Stimulated activated CD8-positive, alpha-beta memory T cell treated with anti-CD3 and anti-CD28 coated beads, Interleukin-4, amount 100 ng/mL, for 48 hours (primary cell): ENCODE results near the gene TTI1.
"Not testable (repeated sequence)": the region's sequence is repeated elsewhere in the genome, so short reads cannot be mapped to it uniquely, and the experiment has no call there.

Source experiments
- DNase-seq: peaks from one replicate; pipeline ENCODE4 v3.0.0-alpha.2; 2020

Gene TTI1

GRCh38 chr20:38054647-38055046, 21.4 kb upstream of the TTI1 start:
- no peak for DNase-seq

- DNase-seq: no peak
Measured at GRCh38 chr20:38052870-38053269, 19.6 kb upstream of the TTI1 start.

GRCh38 chr20:38050686-38051085, 17.4 kb upstream of the TTI1 start:
- DNase-seq: no peak

GRCh38 chr20:38049800-38050199, 16.5 kb upstream of the TTI1 start:
- DNase-seq: no peak

GRCh38 chr20:38046572-38046971, 13.3 kb upstream of the TTI1 start:
- DNase-seq: no peak

DNA sequence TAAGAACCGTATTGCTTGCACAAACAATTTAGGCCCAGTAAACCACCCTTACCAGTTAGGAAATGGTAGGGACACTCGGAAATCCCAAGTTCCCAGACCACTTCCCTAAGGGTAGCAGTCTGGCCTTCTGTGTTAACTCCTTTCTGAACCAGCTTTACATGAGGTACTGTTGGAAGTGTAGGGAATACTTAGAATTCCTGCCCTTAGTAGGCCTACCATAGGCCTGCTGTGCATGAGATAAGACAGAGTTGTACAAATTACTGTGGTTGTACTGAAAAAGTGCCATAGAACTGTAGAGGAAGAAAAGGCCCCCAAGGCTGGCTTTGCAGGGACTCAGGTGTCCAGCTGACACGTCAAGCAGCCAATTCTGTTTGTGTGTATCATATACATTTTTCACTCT, 11.4 kb upstream of the TTI1 start:
- DNase-seq: no peak

- DNase-seq: peak; percentile 35
Measured at GRCh38 chr20:38043512-38044300, 10.4 kb upstream of the TTI1 start.

DNA sequence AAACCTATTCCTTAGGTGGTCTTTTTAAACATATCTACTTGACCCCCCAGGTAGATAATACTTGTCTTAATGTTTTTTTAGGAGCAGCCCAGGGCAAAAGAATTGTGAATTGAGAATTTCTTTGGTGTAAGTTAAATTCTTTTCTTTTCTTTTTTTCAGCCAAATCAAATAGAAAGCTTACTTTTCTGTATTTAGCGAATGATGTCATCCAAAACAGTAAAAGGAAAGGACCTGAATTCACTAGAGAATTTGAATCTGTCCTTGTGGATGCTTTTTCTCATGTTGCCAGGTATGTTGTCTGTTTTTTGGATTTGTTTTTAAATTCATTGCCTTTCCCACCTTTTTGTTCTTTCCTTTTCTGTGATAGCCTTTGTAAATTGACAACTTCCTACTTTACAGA, 7.0 kb upstream of the TTI1 start:
- DNase-seq: no peak

GRCh38 chr20:38036366-38036765, 3.1 kb upstream of the TTI1 start:
- DNase-seq: no peak

- DNase-seq: no peak
Measured at GRCh38 chr20:38034961-38035360, 1.7 kb upstream of the TTI1 start.

GRCh38 chr20:38034108-38034649, 923 bp upstream of the TTI1 start:
- DNase-seq: no peak

GRCh38 chr20:38032585-38033329, 499 bp downstream of the TTI1 start:
- peak; percentile 31 for DNase-seq

- no peak for DNase-seq
Measured at GRCh38 chr20:38031957-38032356, 1.3 kb downstream of the TTI1 start.

GRCh38 chr20:38029453-38029852, 3.8 kb downstream of the TTI1 start:
- no peak for DNase-seq

DNA sequence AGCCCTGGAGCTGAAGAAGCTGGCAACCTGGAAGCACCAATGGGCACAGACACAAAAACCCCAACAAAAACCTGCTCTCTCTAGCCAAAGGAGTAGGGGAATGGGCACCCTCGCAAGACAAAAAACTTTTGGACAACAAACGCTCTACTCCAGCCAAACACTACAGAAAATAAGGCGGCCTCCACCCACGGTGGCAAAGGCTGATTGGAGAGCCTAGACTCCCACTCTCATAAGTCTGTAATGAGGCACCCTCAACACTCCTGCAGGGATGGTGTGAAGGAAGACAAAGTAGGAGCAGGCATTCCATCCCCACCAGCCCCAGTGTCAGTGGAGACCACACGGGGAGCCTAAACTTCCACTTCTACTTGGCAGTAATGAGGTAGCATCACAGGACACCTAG, 8.8 kb downstream of the TTI1 start:
- no peak for DNase-seq

- no peak for DNase-seq
Measured at GRCh38 chr20:38023181-38024001, 9.9 kb downstream of the TTI1 start.

- no peak for DNase-seq
Measured at GRCh38 chr20:38021087-38021772, 12.0 kb downstream of the TTI1 start.

- DNase-seq: no peak
Measured at GRCh38 chr20:38018385-38018784, 14.9 kb downstream of the TTI1 start.

DNA sequence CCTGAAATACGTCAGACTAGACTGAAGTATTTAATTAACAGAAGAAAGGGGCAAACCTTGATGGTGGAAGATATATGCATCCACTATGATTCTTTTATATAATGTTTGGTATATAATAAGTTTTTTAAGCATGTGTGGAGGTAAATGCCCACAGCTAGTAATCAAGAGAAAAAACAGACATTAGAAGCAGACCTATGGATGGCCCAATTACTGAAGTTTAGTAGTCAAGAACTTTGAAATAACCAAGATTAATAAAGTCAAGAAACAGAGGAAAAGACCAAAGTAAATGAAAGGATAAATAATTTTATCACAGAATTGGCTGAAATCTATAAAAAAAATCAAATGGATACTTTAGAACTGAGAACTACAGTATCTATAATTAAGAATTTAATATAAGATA, 15.3 kb downstream of the TTI1 start:
- no peak for DNase-seq

DNA sequence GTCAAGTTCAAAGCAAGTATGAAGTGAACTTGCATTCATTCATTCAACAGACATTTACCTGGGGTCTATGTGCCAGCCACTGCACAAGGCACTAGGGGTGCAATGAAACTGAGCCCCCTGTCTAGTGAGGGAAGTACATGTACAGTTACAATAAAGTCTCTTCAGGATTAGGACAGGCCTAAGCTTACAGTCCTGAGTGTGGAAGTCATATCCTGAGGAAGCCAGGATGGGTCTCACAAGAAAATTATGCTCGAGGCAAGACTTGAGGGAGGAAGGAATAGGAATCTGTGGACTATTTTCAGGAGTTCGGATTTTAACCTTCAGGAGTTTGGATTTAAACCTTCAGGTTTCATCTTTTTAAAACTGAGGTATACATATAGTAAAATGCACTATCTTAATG, 19.4 kb downstream of the TTI1 start:
- no peak for DNase-seq

- no peak for DNase-seq
Measured at GRCh38 chr20:38012332-38012731, 20.9 kb downstream of the TTI1 start.

GRCh38 chr20:38011696-38012095, 21.6 kb downstream of the TTI1 start:
- no peak for DNase-seq

GRCh38 chr20:38009416-38009815, 23.8 kb downstream of the TTI1 start:
- DNase-seq: not testable (repeated sequence)
